ENCODE results near the gene KCTD17.

DNA sequence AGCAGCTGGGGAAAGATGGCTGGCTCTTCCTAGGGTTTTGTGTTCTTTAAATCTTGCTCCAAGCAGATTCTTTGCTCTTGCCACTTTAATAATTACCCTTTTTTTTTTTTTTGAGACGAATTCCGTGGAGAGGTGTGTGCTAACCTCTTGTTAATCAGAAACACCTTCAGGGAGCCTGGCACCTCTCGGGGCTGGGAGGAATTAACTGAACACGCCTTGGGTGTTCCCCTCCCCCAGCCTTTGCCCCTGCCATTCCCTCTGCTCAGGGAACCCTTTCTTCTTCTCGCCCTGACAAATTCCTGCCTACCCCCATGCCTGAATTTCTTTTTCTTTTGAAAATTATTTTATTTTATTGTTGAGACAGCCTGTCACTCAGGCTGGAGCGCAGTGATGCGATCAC is 40.5 kb downstream of the KCTD17 start:
- TF ChIP-seq, protein P1, sequence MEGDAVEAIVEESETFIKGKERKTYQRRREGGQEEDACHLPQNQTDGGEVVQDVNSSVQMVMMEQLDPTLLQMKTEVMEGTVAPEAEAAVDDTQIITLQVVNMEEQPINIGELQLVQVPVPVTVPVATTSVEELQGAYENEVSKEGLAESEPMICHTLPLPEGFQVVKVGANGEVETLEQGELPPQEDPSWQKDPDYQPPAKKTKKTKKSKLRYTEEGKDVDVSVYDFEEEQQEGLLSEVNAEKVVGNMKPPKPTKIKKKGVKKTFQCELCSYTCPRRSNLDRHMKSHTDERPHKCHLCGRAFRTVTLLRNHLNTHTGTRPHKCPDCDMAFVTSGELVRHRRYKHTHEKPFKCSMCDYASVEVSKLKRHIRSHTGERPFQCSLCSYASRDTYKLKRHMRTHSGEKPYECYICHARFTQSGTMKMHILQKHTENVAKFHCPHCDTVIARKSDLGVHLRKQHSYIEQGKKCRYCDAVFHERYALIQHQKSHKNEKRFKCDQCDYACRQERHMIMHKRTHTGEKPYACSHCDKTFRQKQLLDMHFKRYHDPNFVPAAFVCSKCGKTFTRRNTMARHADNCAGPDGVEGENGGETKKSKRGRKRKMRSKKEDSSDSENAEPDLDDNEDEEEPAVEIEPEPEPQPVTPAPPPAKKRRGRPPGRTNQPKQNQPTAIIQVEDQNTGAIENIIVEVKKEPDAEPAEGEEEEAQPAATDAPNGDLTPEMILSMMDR (IDR thresholded peaks at IDR 0.05), result no peak
- no peak for TF ChIP-seq POLR2A (IDR thresholded peaks at IDR 0.05)
